ENCODE results near the gene HOXC9. TPM values are rescaled to one million over a fixed set of nuclear protein-coding genes. Genes with fewer than 3 reads are reported as not detected.

The HOXC9 gene
- total and polyA plus RNA-seq, 2 of the 4 experiments (the other 2 are of a cell fraction): 0.26 TPM; not detected in 1

GRCh38 chr12:54033980-54034784, 34.2 kb downstream of the HOXC9 start:
- Histone ChIP-seq H2BK15ac (ENCODE audit: low read depth, low read length) (no peak overlapping the region), H3K4me3 (ENCODE audit: insufficient read depth, low read depth, low read length) (no peak overlapping the region), H4K5ac (ENCODE audit: low read depth, low read length) (no peak overlapping the region), H3K14ac (replicated peaks; ENCODE audit: low read depth, low read length) (no peak overlapping the region), H3K18ac (ENCODE audit: low read depth, low read length) (no peak overlapping the region), H3K79me1 (ENCODE audit: low read depth in 1 of 2, low read length in 2 of 2) (no peaks in the 10 kb centered on the region), H3K4me1 (ENCODE audit: control insufficient read depth, insufficient read depth, low read length) (no peaks in the 10 kb centered on the region), H4K91ac (ENCODE audit: insufficient read depth, low read depth, low read length) (no peak overlapping the region), H3K9me3 (ENCODE audit: control insufficient read depth, insufficient read depth, low read length) (peaks cover 11% of the 10 kb centered on the region), H3K4ac (ENCODE audit: low read depth, low read length) (no peak overlapping the region), H3K36me3 (ENCODE audit: control insufficient read depth, insufficient read depth, low read length) (no peaks in the 10 kb centered on the region), H3K9me1 (ENCODE audit: insufficient read depth, low read length) (no peaks in the 10 kb centered on the region), H3K27me3 (ENCODE audit: control insufficient read depth, insufficient read depth, low read length) (peaks cover 78% of the 10 kb centered on the region), H2BK5ac (ENCODE audit: low read depth, low read length, poor library complexity, severe bottlenecking) (no peak overlapping the region), H3K9ac (ENCODE audit: low read depth, low read length) (no peak overlapping the region), H3K27ac (ENCODE audit: insufficient read depth, low read length) (no peak overlapping the region), H2AFZ (replicated peaks; ENCODE audit: low read length, poor library complexity) (no peak overlapping the region), H2AK5ac (ENCODE audit: low read depth, low read length) (no peak overlapping the region), H3K23ac (ENCODE audit: low read depth, low read length) (no peak overlapping the region), H2BK20ac (ENCODE audit: low read depth, low read length) (no peak overlapping the region), H3K56ac (ENCODE audit: extremely low read depth, insufficient read depth, low read length) (no peak overlapping the region), H3K4me2 (ENCODE audit: low read depth, low read length) (no peak overlapping the region), H4K8ac (ENCODE audit: low read depth in 2 of 2, low read length in 2 of 2) (no peak overlapping the region), H2BK120ac (ENCODE audit: low read depth, low read length) (no peak overlapping the region), H2AK9ac (replicated peaks; ENCODE audit: low read depth, low read length, poor library complexity) (no peak overlapping the region), H4K20me1 (ENCODE audit: insufficient read depth, low read length) (no peaks in the 10 kb centered on the region)
- BruUV-seq (replicated peaks): no TSS peak
- intact Hi-C loops (cut with micrococcal nuclease): no loop called here
- ChIA-PET POLR2A (ENCODE audit: unreplicated experiment) (no interaction called here), CTCF (no interaction called here)
- ATAC-seq (ENCODE audit: low read depth) (no peak), DNase-seq (no peak)
- dilution Hi-C loops (cut with HindIII; ENCODE audit: low sequenced_read_pairs, unreplicated experiment): no loop called here
- WGBS, 2 experiments (ENCODE audit: extremely low coverage in 2 of 2, insufficient read length in 1 of 2): 53% methylated on average over 22 of the region's 57 CpGs; no CpG with 5 or more reads in 1 of the 2 experiments
- in situ Hi-C loops (cut with MboI; ENCODE audit: low sequenced_read_pairs): no loop called here
- TF ChIP-seq ELK1 (IDR thresholded peaks at IDR 0.05; ENCODE audit: borderline replicate concordance, low read depth, low read length) (no peak), NFE2L2 (IDR thresholded peaks at IDR 0.05; ENCODE audit: low read depth, low read length) (no peak), MAFK (IDR thresholded peaks at IDR 0.05; ENCODE audit: low read depth, low read length) (no peak), FOS (IDR thresholded peaks at IDR 0.05; ENCODE audit: low read depth, low read length) (no peak), USF2 (IDR thresholded peaks at IDR 0.05; ENCODE audit: low read depth, low read length) (no peak), CEBPB (IDR thresholded peaks at IDR 0.05; ENCODE audit: low read depth, low read length) (no peak), POLR2A (IDR thresholded peaks at IDR 0.05; ENCODE audit: low read depth, low read length) (no peak), MAZ (IDR thresholded peaks at IDR 0.05; ENCODE audit: borderline replicate concordance, low read depth, low read length) (no peak), CHD1 (IDR thresholded peaks at IDR 0.05; ENCODE audit: low read depth, low read length) (no peak), BHLHE40 (IDR thresholded peaks at IDR 0.05; ENCODE audit: low read depth, low read length) (no peak), SMC3 (IDR thresholded peaks at IDR 0.05; ENCODE audit: low read depth, low read length) (no peak), RCOR1 (IDR thresholded peaks at IDR 0.05; ENCODE audit: insufficient replicate concordance, low read length) (no peak), CTCF (conservative IDR thresholded peaks at IDR 0.05; ENCODE audit: low read depth, low read length) (no peak), RFX5 (IDR thresholded peaks at IDR 0.05; ENCODE audit: low read depth, low read length) (no peak), RAD21 (IDR thresholded peaks at IDR 0.05; ENCODE audit: low read length) (no peak), MXI1 (IDR thresholded peaks at IDR 0.05; ENCODE audit: borderline replicate concordance, low read depth, low read length) (no peak)
